Stimulated activated naive CD4-positive, alpha-beta T cell (primary cell): Measurements from ENCODE around the gene RCBTB2.
"Not testable (repeated sequence)": the region's sequence is repeated elsewhere in the genome, so short reads cannot be mapped to it uniquely, and the experiment has no call there.

Experiments
- DNase-seq, 6 experiments: peaks; one replicate each; lab custom pipeline; 2025; lab: John Stamatoyannopoulos, UW

Gene RCBTB2

GRCh38 chr13:48532506-48533499, at the start of gene RCBTB2:
RCBTB2 (minus strand) TSS chr13:48533080; CDS start chr13:48521939, 11,141 bp downstream.
- DNase-seq = peak; percentile 89 to 98 (median 97)

GRCh38 chr13:48582084-48582483, 49.2 kb upstream of the RCBTB2 start:
- DNase-seq = no peak

- no peak for DNase-seq
Observed at GRCh38 chr13:48580896-48581295, 48.0 kb upstream of the RCBTB2 start.

GRCh38 chr13:48580185-48580803, 47.4 kb upstream of the RCBTB2 start:
- peak; percentile 36 to 78 (median 58) for DNase-seq

GRCh38 chr13:48579919-48580180, 47.0 kb upstream of the RCBTB2 start:
- not testable (repeated sequence) for DNase-seq

- DNase-seq = no peak
Observed at GRCh38 chr13:48579165-48579918, 46.5 kb upstream of the RCBTB2 start.

GRCh38 chr13:48578516-48579164, 45.8 kb upstream of the RCBTB2 start:
- no peak for DNase-seq

- no peak for DNase-seq
Observed at GRCh38 chr13:48576448-48577010, 43.6 kb upstream of the RCBTB2 start.

GRCh38 chr13:48575031-48575430, 42.2 kb upstream of the RCBTB2 start:
- no peak for DNase-seq

- no peak for DNase-seq
Observed at GRCh38 chr13:48574041-48574796, 41.3 kb upstream of the RCBTB2 start.

GRCh38 chr13:48573213-48574007, 40.5 kb upstream of the RCBTB2 start:
- no peak for DNase-seq

- peak in 1 of 6 experiments; percentile 4 for DNase-seq
Observed at GRCh38 chr13:48571126-48571913, 38.4 kb upstream of the RCBTB2 start.

- DNase-seq = no peak
Observed at GRCh38 chr13:48570216-48570828, 37.4 kb upstream of the RCBTB2 start.

GRCh38 chr13:48569104-48569666, 36.3 kb upstream of the RCBTB2 start:
- no peak for DNase-seq

GRCh38 chr13:48568370-48569103, 35.7 kb upstream of the RCBTB2 start:
- DNase-seq = no peak

- DNase-seq = no peak
Observed at GRCh38 chr13:48567515-48568369, 34.9 kb upstream of the RCBTB2 start.

- DNase-seq = no peak
Observed at GRCh38 chr13:48564056-48564455, 31.2 kb upstream of the RCBTB2 start.
